Keratinocyte (primary cell): ENCODE results near the gene RIOK3. TPM values are rescaled to one million over a fixed set of nuclear protein-coding genes. Genes with fewer than 3 reads are reported as not detected.

ENCODE experiments used
- DNase-seq: peaks from one replicate; pipeline ENCODE4 v3.0.0-alpha.2; 2011; ENCODE audit warnings: low read depth, missing footprints, low spot score
- FAIRE-seq: peaks from 2 replicates; lab custom pipeline; 2011; peaks lifted over from hg19 to GRCh38; lab: Jason Lieb, UNC
- H2AFZ ChIP-seq: 2 replicates; pipeline ENCODE4 v1.6.0; 2012; ENCODE audit warnings: low read length, control low read depth, inconsistent platforms; ENCODE audit not compliant: control insufficient read depth
- H3K27ac ChIP-seq: 2 replicates; pipeline ENCODE4 v1.5.1; 2011; ENCODE audit warnings: low read length; ENCODE audit not compliant: control insufficient read depth, insufficient read depth
- H3K27me3 ChIP-seq: 3 replicates; pipeline ENCODE4 v1.6.0; 2011; ENCODE audit warnings: low read length; ENCODE audit not compliant: control insufficient read depth, insufficient read depth; ENCODE audit errors: extremely low read depth
- H3K36me3 ChIP-seq, 2 experiments: 2 replicates in 1 of 2; 3 replicates in 1 of 2; pipeline ENCODE4 v1.5.1; 2011; ENCODE audit warnings: low read length in 2 of 2, mild to moderate bottlenecking in 1 of 2; ENCODE audit not compliant: control insufficient read depth in 2 of 2, insufficient read depth in 2 of 2; ENCODE audit errors: extremely low read depth in 1 of 2
- H3K4me1 ChIP-seq: 3 replicates; pipeline ENCODE4 v1.5.1; 2011; ENCODE audit warnings: low read length; ENCODE audit not compliant: control insufficient read depth, insufficient read depth; ENCODE audit errors: extremely low read depth
- H3K4me2 ChIP-seq: 3 replicates; pipeline ENCODE4 v1.6.0; 2011; ENCODE audit warnings: low read depth, low read length; ENCODE audit not compliant: control insufficient read depth, insufficient read depth; ENCODE audit errors: extremely low read depth
- H3K4me3 ChIP-seq, 3 experiments: fragments of 200-600 bp in 1 of 3; sonication (generic) in 1 of 3; 2 replicates in 2 of 3; 3 replicates in 1 of 3; pipeline ENCODE4 v1.5.1; 2011 to 2016; ENCODE audit warnings: low read length in 3 of 3, mild to moderate bottlenecking in 3 of 3, control low read depth in 2 of 3, inconsistent platforms in 1 of 3, low read depth in 1 of 3, mixed read lengths in 1 of 3, mixed run types in 1 of 3, moderate library complexity in 1 of 3; ENCODE audit not compliant: control insufficient read depth in 2 of 3, insufficient read depth in 2 of 3; ENCODE audit errors: extremely low read depth in 1 of 3
- H3K79me2 ChIP-seq: 2 replicates; pipeline ENCODE4 v1.6.0; 2012; ENCODE audit warnings: low read length; ENCODE audit not compliant: control insufficient read depth, insufficient read depth
- H3K9ac ChIP-seq: 3 replicates; pipeline ENCODE4 v1.6.0; 2011; ENCODE audit warnings: low read length; ENCODE audit not compliant: control insufficient read depth, insufficient read depth; ENCODE audit errors: extremely low read depth
- H3K9me1 ChIP-seq: 3 replicates; pipeline ENCODE4 v1.6.0; 2011; ENCODE audit warnings: low read length; ENCODE audit not compliant: control insufficient read depth, insufficient read depth; ENCODE audit errors: extremely low read depth
- H3K9me3 ChIP-seq: 2 replicates; pipeline ENCODE4 v1.5.1; 2012; ENCODE audit warnings: low read depth, low read length; ENCODE audit not compliant: control insufficient read depth
- H4K20me1 ChIP-seq: 3 replicates; pipeline ENCODE4 v1.6.0; 2011; ENCODE audit warnings: low read length; ENCODE audit not compliant: control insufficient read depth, insufficient read depth; ENCODE audit errors: extremely low read depth
- EZH2 ChIP-seq: IDR thresholded peaks from one replicate; pipeline ENCODE4 v1.6.1; 2012; ENCODE audit warnings: inconsistent platforms, mild to moderate bottlenecking, low read length, moderate library complexity
- dilution Hi-C: fragments of 300-500 bp; cut with MboI; formaldehyde crosslinking; loops from one replicate; pipeline ENCODE4 v1.7.0; 2020; ENCODE audit warnings: low sequenced_read_pairs; ENCODE audit not compliant: extremely low pct_ligation_motif_present
- polyA plus RNA-seq, 5 experiments: library from polyadenylated mRNA; depleted of rRNA in 3 of 5; stranded (reverse) in 3 of 5; stranded (forward) in 1 of 5; unstranded in 1 of 5; fragments of >200 nt; gene quantifications; 1 replicate in 1 of 5; 2 replicates in 3 of 5; 3 replicates in 1 of 5; pipeline versions ENCODE4 v1.2.1 to v1.2.3, GENCODE V29; 2011 to 2012; ENCODE audit warnings: missing spikeins in 2 of 5, low read depth in 1 of 5, low replicate concordance in 1 of 5
- TF ChIP-seq, protein P1 (sequence below), 3 experiments: IDR thresholded peaks in 1 of 3; conservative IDR thresholded peaks in 1 of 3; optimal IDR thresholded peaks in 1 of 3; 2 replicates in 2 of 3; 3 replicates in 1 of 3; pipeline versions ENCODE3 to v1.5.1; 2011; ENCODE audit warnings: low read length in 3 of 3, mild to moderate bottlenecking in 3 of 3, moderate library complexity in 2 of 3, control low read depth in 1 of 3, inconsistent platforms in 1 of 3; ENCODE audit not compliant: insufficient read depth in 2 of 3; ENCODE audit errors: extremely low read depth in 1 of 3

The RIOK3 gene
- polyA plus RNA-seq, 1 donor (not counting 4 experiments of a cell fraction or from before 2014, with no cell fraction given) = 68.6 TPM

DNA sequence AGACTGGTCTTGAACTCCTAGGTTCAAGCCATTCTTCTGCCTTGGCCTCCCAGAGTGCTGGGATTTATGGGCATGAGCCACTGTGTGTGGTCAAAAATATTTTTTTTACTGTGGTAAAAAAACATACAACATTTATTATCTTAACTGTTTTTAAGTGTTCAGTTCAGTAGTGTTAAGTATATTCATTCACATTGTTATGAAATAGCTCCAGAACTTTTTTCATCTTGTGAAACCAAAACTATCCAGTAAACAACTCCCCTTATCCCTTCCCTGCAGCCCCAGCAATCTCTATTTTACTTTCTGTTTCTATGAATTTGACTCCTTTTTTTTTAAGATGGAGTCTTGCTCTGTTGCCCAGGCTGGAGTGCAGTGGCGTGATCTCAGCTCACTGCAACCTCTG is 59.6 kb downstream of the RIOK3 start:
- no peak for FAIRE-seq
- no peak overlapping the region for H3K4me3 ChIP-seq
- no peak overlapping the region for H3K27ac ChIP-seq
- H2AFZ ChIP-seq = no peak overlapping the region
- peaks cover 9 to 23% of the 10 kb centered on the region in 2 experiments for H3K36me3 ChIP-seq
- H3K4me2 ChIP-seq = no peak overlapping the region
- no peaks in the 10 kb centered on the region for H3K9me3 ChIP-seq
- H3K9me1 ChIP-seq = no peaks in the 10 kb centered on the region
- peaks cover 6% of the 10 kb centered on the region for H3K79me2 ChIP-seq
- TF ChIP-seq, protein P1, sequence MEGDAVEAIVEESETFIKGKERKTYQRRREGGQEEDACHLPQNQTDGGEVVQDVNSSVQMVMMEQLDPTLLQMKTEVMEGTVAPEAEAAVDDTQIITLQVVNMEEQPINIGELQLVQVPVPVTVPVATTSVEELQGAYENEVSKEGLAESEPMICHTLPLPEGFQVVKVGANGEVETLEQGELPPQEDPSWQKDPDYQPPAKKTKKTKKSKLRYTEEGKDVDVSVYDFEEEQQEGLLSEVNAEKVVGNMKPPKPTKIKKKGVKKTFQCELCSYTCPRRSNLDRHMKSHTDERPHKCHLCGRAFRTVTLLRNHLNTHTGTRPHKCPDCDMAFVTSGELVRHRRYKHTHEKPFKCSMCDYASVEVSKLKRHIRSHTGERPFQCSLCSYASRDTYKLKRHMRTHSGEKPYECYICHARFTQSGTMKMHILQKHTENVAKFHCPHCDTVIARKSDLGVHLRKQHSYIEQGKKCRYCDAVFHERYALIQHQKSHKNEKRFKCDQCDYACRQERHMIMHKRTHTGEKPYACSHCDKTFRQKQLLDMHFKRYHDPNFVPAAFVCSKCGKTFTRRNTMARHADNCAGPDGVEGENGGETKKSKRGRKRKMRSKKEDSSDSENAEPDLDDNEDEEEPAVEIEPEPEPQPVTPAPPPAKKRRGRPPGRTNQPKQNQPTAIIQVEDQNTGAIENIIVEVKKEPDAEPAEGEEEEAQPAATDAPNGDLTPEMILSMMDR (optimal IDR thresholded peaks at IDR 0.05 in 1 of 3, IDR thresholded peaks at IDR 0.05 in 1 of 3, conservative IDR thresholded peaks at IDR 0.05 in 1 of 3; ENCODE audit: extremely low read depth in 1 of 3, insufficient read depth in 2 of 3, low read length in 3 of 3) = no peak
- TF ChIP-seq EZH2 = no peak
- H3K9ac ChIP-seq = no peak overlapping the region
- no peak for DNase-seq
- no peaks in the 10 kb centered on the region for H4K20me1 ChIP-seq
- H3K27me3 ChIP-seq = no peaks in the 10 kb centered on the region
- dilution Hi-C loops = no loop called here
- peaks cover 16% of the 10 kb centered on the region for H3K4me1 ChIP-seq

DNA sequence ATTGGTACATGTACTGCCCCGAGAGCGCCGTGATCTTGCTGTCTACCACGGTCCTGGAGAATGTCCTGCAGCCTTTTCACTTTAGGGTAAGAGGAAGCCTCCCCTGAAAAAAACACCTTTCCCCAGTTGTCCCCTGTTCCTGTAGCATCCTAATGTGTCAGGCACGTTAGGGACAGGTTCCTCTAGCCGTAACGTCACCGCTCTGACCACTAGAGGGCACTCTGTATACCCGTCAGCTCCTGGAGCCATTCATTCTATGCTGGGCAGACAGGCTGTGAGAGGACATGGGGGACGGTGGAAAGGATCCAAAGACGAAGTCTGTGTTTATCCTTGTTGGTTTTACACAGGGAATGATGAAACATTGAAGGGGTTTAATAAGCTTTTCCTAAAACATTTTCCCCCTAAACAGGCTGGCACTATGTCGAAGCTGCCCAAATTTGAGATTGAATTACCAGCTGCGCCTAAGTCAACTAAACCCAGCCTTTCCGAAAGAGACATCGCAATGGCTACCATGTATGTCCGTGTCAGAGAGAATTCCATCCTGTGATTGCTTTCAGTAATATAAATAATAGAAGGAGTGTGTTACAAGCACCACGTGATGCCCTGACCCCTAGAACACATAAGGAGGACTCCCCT is 62.9 kb downstream of the RIOK3 start:
- no peak overlapping the region for H2AFZ ChIP-seq
- H3K79me2 ChIP-seq = no peaks in the 10 kb centered on the region
- no peak overlapping the region for H3K27ac ChIP-seq
- H3K9me3 ChIP-seq = no peaks in the 10 kb centered on the region
- TF ChIP-seq, protein P1 (optimal IDR thresholded peaks at IDR 0.05 in 1 of 3, IDR thresholded peaks at IDR 0.05 in 1 of 3, conservative IDR thresholded peaks at IDR 0.05 in 1 of 3; ENCODE audit: extremely low read depth in 1 of 3, insufficient read depth in 2 of 3, low read length in 3 of 3) = peak; percentile 88 to 98 (median 98)
- TF ChIP-seq EZH2 = no peak
- peak; percentile 90 for FAIRE-seq
- peaks cover 16% of the 10 kb centered on the region for H3K4me1 ChIP-seq
- dilution Hi-C loops = no loop called here
- H4K20me1 ChIP-seq = no peaks in the 10 kb centered on the region
- no peak overlapping the region for H3K4me2 ChIP-seq
- no peak overlapping the region for H3K4me3 ChIP-seq
- H3K27me3 ChIP-seq = no peaks in the 10 kb centered on the region
- H3K9ac ChIP-seq = no peak overlapping the region
- DNase-seq = no peak
- peaks cover 11 to 34% of the 10 kb centered on the region in 2 experiments for H3K36me3 ChIP-seq
- H3K9me1 ChIP-seq = no peaks in the 10 kb centered on the region
